CD4-positive, alpha-beta T cell (primary cell): Measurements from ENCODE around the gene PRR22. TPM values are rescaled to one million over a fixed set of nuclear protein-coding genes. Genes with fewer than 3 reads are reported as not detected.

Source experiments
- ATAC-seq: fragments of 200-7000 bp; cut with Tn5 transposase; one replicate; pipeline ENCODE4 v1.10.0; 2022; ENCODE audit warnings: mild to moderate bottlenecking; ENCODE audit not compliant: poor library complexity
- CTCF ChIA-PET: fragments of 350-600 bp; sonication (Branson Sonifier 250); formaldehyde crosslinking; loops from one replicate; lab custom pipeline; 2021; ENCODE audit warnings: antibody characterized with exemption, inconsistent platforms; lab: Charles Lee
- POLR2A ChIA-PET: fragments of 350-600 bp; sonication (Branson Sonifier 250); formaldehyde crosslinking; loops from one replicate; lab custom pipeline; 2021; ENCODE audit warnings: antibody characterized with exemption, inconsistent platforms; lab: Charles Lee
- DNase-seq, 14 experiments: peaks; one replicate each; pipeline ENCODE4 v3.0.0-alpha.2; 2013 to 2020; ENCODE audit warnings: mixed read lengths in 2 of 14
- H3K27ac ChIP-seq, 2 donors: one replicate each; pipeline versions ENCODE4 v1.5.1 to v1.7.0; 2013; ENCODE audit warnings: low read length in 2 of 2, low read depth in 1 of 2, mild to moderate bottlenecking in 1 of 2
- H3K27me3 ChIP-seq, 2 experiments: 1 replicate in 1 of 2; 2 replicates in 1 of 2; pipeline versions ENCODE4 v1.6.1 to v1.7.0; 2013; ENCODE audit warnings: low read length in 2 of 2, control low read depth in 1 of 2, mild to moderate bottlenecking in 1 of 2, moderate library complexity in 1 of 2; ENCODE audit not compliant: insufficient read depth in 2 of 2, control insufficient read depth in 1 of 2
- H3K36me3 ChIP-seq: one replicate; pipeline ENCODE4 v1.6.1; 2013; ENCODE audit warnings: low read length, control low read depth; ENCODE audit not compliant: insufficient read depth
- H3K4me1 ChIP-seq: one replicate; pipeline ENCODE4 v1.6.1; 2013; ENCODE audit warnings: low read length, control low read depth; ENCODE audit not compliant: insufficient read depth
- H3K4me3 ChIP-seq: one replicate; pipeline ENCODE4 v1.5.1; 2013; ENCODE audit warnings: mild to moderate bottlenecking, low read length, moderate library complexity
- H3K9me3 ChIP-seq, 2 experiments: 1 replicate in 1 of 2; 2 replicates in 1 of 2; pipeline versions ENCODE4 v1.6.1 to v1.7.0; 2013; ENCODE audit warnings: low read length in 2 of 2, mild to moderate bottlenecking in 2 of 2, control low read depth in 1 of 2, moderate library complexity in 1 of 2; ENCODE audit not compliant: control insufficient read depth in 1 of 2, insufficient read depth in 1 of 2
- H3K27ac Mint-ChIP-seq: one replicate; pipeline ENCODE4 v1.8.0; 2020; ENCODE audit warnings: mixed read lengths
- H3K27me3 Mint-ChIP-seq: one replicate; pipeline ENCODE4 v1.8.0; 2021; ENCODE audit warnings: mixed read lengths
- H3K36me3 Mint-ChIP-seq: one replicate; pipeline ENCODE4 v1.8.0; 2021; ENCODE audit warnings: low read depth, mixed read lengths
- H3K4me1 Mint-ChIP-seq: one replicate; pipeline ENCODE4 v1.8.0; 2021; ENCODE audit warnings: low read depth, mixed read lengths
- H3K4me3 Mint-ChIP-seq: one replicate; pipeline ENCODE4 v1.8.0; 2020; ENCODE audit warnings: mild to moderate bottlenecking, mixed read lengths
- H3K9me3 Mint-ChIP-seq: one replicate; pipeline ENCODE4 v1.8.0; 2020; ENCODE audit warnings: mixed read lengths
- CTCF ChIP-seq: fragments of 200-600 bp; IDR thresholded peaks from one replicate; pipeline ENCODE4 v1.8.0; 2022; ENCODE audit warnings: antibody characterized with exemption, mild to moderate bottlenecking
- intact Hi-C, 2 experiments: fragments of 100-400 bp; cut with DNase I in 1 of 2; cut with micrococcal nuclease in 1 of 2; formaldehyde crosslinking; loops; one replicate each; pipeline versions ENCODE4 v1.15.1 to v1.9.0; 2023 to 2025; cut with DNase I, micrococcal nuclease
- total RNA-seq, 174 experiments: library from RNA in 2 of 174; stranded (reverse) in 2 of 174; gene quantifications; one replicate each; pipeline ENCODE4 v1.2.3 and lab custom pipeline; 2021 to 2026

Gene PRR22
- total RNA-seq, 2 experiments from 2014 or later = 3.1 to 4.9 TPM

GRCh38 chr19:5803441-5803751, 18.9 kb upstream of the PRR22 start:
- H3K9me3 ChIP-seq = peaks cover 0 to 22% of the 10 kb centered on the region in 2 experiments
- peaks cover 26 to 28% of the 10 kb centered on the region in 2 experiments for H3K27me3 ChIP-seq
- H3K27me3 Mint-ChIP-seq = peaks cover 28% of the 10 kb centered on the region
- H3K9me3 Mint-ChIP-seq = no peaks in the 10 kb centered on the region
- DNase-seq (no peak), ATAC-seq (no peak)
- no peak for TF ChIP-seq CTCF
- CTCF ChIA-PET = interaction anchor here (0.6 to 1.9 kb wide), 31 partner anchors 10 to 558 kb away, joined by 3 to 63 read pairs (median 5); partner anchors contain the start of genes CLPP, DUS3L, LONP1 and NDUFA11
- peaks cover 18% of the 10 kb centered on the region for H3K4me1 Mint-ChIP-seq
- H3K27ac ChIP-seq = no peak overlapping the region
- H3K36me3 ChIP-seq = no peaks in the 10 kb centered on the region
- intact Hi-C loops = loop anchor here (5.0 kb wide), 2 partner anchors 174 to 559 kb away; partner anchors contain the start of genes CLPP (in 1 of the 2) and RANBP3 (in 1 of the 2)
- POLR2A ChIA-PET = interaction anchor here (0.7 to 1.7 kb wide), 9 partner anchors 12 to 219 kb away, joined by 3 to 33 read pairs (median 7); partner anchors contain the start of genes DUS3L, NDUFA11, RANBP3 and SAFB
- no peaks in the 10 kb centered on the region for H3K36me3 Mint-ChIP-seq
- peaks cover 36% of the 10 kb centered on the region for H3K4me1 ChIP-seq
- H3K4me3 ChIP-seq = peak overlapping the region; percentile 47
- H3K4me3 Mint-ChIP-seq = peak overlapping the region; percentile 83
- H3K27ac Mint-ChIP-seq = no peak overlapping the region

- Mint-ChIP-seq H3K27ac (no peak overlapping the region), H3K27me3 (peaks cover 28% of the 10 kb centered on the region), H3K36me3 (no peaks in the 10 kb centered on the region), H3K9me3 (no peaks in the 10 kb centered on the region), H3K4me1 (peaks cover 18% of the 10 kb centered on the region), H3K4me3 (peak overlapping the region; percentile 62)
- Histone ChIP-seq H3K27me3 (peaks cover 26 to 28% of the 10 kb centered on the region in 2 experiments), H3K4me1 (peaks cover 36% of the 10 kb centered on the region), H3K36me3 (no peaks in the 10 kb centered on the region), H3K4me3 (no peak overlapping the region), H3K9me3 (peaks cover 0 to 19% of the 10 kb centered on the region in 2 experiments), H3K27ac (no peak overlapping the region)
- DNase-seq (peak in 1 of 14 experiments; percentile 43), ATAC-seq (no peak)
- no peak for TF ChIP-seq CTCF
- POLR2A ChIA-PET = no interaction called here
- CTCF ChIA-PET = no interaction called here
- intact Hi-C loops = loop anchor here (5.0 kb wide), 2 partner anchors 175 to 560 kb away; partner anchors contain the start of genes CLPP (in 1 of the 2) and RANBP3 (in 1 of the 2)
Measured at GRCh38 chr19:5801796-5802619, 17.5 kb upstream of the PRR22 start.

GRCh38 chr19:5800361-5801270, 16.1 kb upstream of the PRR22 start:
- peaks cover 18% of the 10 kb centered on the region for H3K4me1 Mint-ChIP-seq
- Histone ChIP-seq H3K9me3 (peaks cover 0 to 15% of the 10 kb centered on the region in 2 experiments), H3K27ac (no peak overlapping the region), H3K27me3 (peaks cover 26 to 28% of the 10 kb centered on the region in 2 experiments), H3K4me3 (no peak overlapping the region), H3K4me1 (peaks cover 32% of the 10 kb centered on the region), H3K36me3 (no peaks in the 10 kb centered on the region)
- ChIA-PET POLR2A (interaction anchor here (0.9 kb wide), 1 partner anchor 113 kb away, joined by 3 read pairs; no protein-coding TSS in a partner anchor), CTCF (no interaction called here)
- intact Hi-C loops = loop anchor here (5.0 kb wide), 2 partner anchors 177 to 562 kb away; partner anchors contain the start of genes CLPP (in 1 of the 2) and RANBP3 (in 1 of the 2)
- no peaks in the 10 kb centered on the region for H3K9me3 Mint-ChIP-seq
- H3K36me3 Mint-ChIP-seq = no peaks in the 10 kb centered on the region
- no peak overlapping the region for H3K4me3 Mint-ChIP-seq
- DNase-seq (peak in 1 of 14 experiments; percentile 17), ATAC-seq (no peak)
- TF ChIP-seq CTCF = no peak
- H3K27me3 Mint-ChIP-seq = peaks cover 28% of the 10 kb centered on the region
- no peak overlapping the region for H3K27ac Mint-ChIP-seq
